GM18498 (cell line): ENCODE data around the gene STARD13.
"Not testable (repeated sequence)": the region's sequence is repeated elsewhere in the genome, so short reads cannot be mapped to it uniquely, and the experiment has no call there.

Source experiments
- ATAC-seq: cut with Tn5 transposase; IDR thresholded peaks from one replicate; pipeline ENCODE4 v1.9.1; 2021; ENCODE audit warnings: mild to moderate bottlenecking, moderate library complexity; ENCODE audit not compliant: unreplicated experiment

Gene STARD13

GRCh38 chr13:33181264-33181663 is 104.3 kb downstream of the STARD13 start:
- ATAC-seq = no peak

GRCh38 chr13:33180122-33180804 is 105.3 kb downstream of the STARD13 start:
- no peak for ATAC-seq

GRCh38 chr13:33179463-33179862 is 106.1 kb downstream of the STARD13 start:
- ATAC-seq = no peak

GRCh38 chr13:33178209-33178840 is 107.2 kb downstream of the STARD13 start:
- no peak for ATAC-seq

GRCh38 chr13:33177340-33178208 is 108.0 kb downstream of the STARD13 start:
- not testable (repeated sequence) for ATAC-seq

GRCh38 chr13:33176526-33176925 is 109.0 kb downstream of the STARD13 start:
- ATAC-seq = no peak

- ATAC-seq = no peak
These were observed 109.6 kb downstream of the STARD13 start for GRCh38 chr13:33175991-33176390.

GRCh38 chr13:33174931-33175330 is 110.6 kb downstream of the STARD13 start:
- ATAC-seq = no peak

GRCh38 chr13:33174491-33174890 is 111.1 kb downstream of the STARD13 start:
- ATAC-seq = no peak

- no peak for ATAC-seq
These were observed 112.6 kb downstream of the STARD13 start for GRCh38 chr13:33172911-33173310.

GRCh38 chr13:33172400-33172799 is 113.2 kb downstream of the STARD13 start:
- no peak for ATAC-seq

- ATAC-seq = no peak
These were observed 116.1 kb downstream of the STARD13 start for GRCh38 chr13:33169273-33169980.

- ATAC-seq = no peak
These were observed 117.1 kb downstream of the STARD13 start for GRCh38 chr13:33168321-33168960.

GRCh38 chr13:33167491-33167890 is 118.1 kb downstream of the STARD13 start:
- ATAC-seq = no peak

GRCh38 chr13:33165787-33166186 is 119.8 kb downstream of the STARD13 start:
- ATAC-seq = no peak

- ATAC-seq = no peak
These were observed 121.2 kb downstream of the STARD13 start for GRCh38 chr13:33164331-33164730.

- ATAC-seq = not testable (repeated sequence)
These were observed 122.8 kb downstream of the STARD13 start for GRCh38 chr13:33162725-33163124.

GRCh38 chr13:33158816-33159215 is 126.7 kb downstream of the STARD13 start:
- ATAC-seq = no peak

- no peak for ATAC-seq
These were observed 127.3 kb downstream of the STARD13 start for GRCh38 chr13:33158271-33158670.

- ATAC-seq = no peak
These were observed 130.6 kb downstream of the STARD13 start for GRCh38 chr13:33154911-33155310.
